Activated naive CD4-positive, alpha-beta T cell treated with anti-CD3 and anti-CD28 coated beads for 36 hours (primary cell): ENCODE measurements around the gene PHYH. TPM values are rescaled to one million over a fixed set of nuclear protein-coding genes. Genes with fewer than 3 reads are reported as not detected.

ENCODE experiments used
- CTCF ChIA-PET: fragments of 350-600 bp; sonication (Branson Sonifier 250); formaldehyde crosslinking; loops from one replicate; lab custom pipeline; 2021; ENCODE audit warnings: antibody characterized with exemption; lab: Charles Lee
- DNase-seq: peaks from one replicate; pipeline ENCODE4 v3.0.0-alpha.2; 2020
- H3K27ac Mint-ChIP-seq: one replicate; pipeline ENCODE4 v1.8.0; 2021; ENCODE audit warnings: mild to moderate bottlenecking, mixed read lengths
- H3K27me3 Mint-ChIP-seq: one replicate; pipeline ENCODE4 v1.8.0; 2021; ENCODE audit warnings: low read depth, mixed read lengths
- H3K36me3 Mint-ChIP-seq: one replicate; pipeline ENCODE4 v1.8.0; 2021; ENCODE audit warnings: low read depth, mixed read lengths
- H3K4me1 Mint-ChIP-seq: one replicate; pipeline ENCODE4 v1.8.0; 2021; ENCODE audit warnings: low read depth, mixed read lengths
- H3K4me3 Mint-ChIP-seq: one replicate; pipeline ENCODE4 v1.8.0; 2021; ENCODE audit warnings: mild to moderate bottlenecking, moderate library complexity, mixed read lengths
- H3K9me3 Mint-ChIP-seq: one replicate; pipeline ENCODE4 v1.8.0; 2021; ENCODE audit warnings: mixed read lengths
- intact Hi-C: fragments of 100-400 bp; cut with micrococcal nuclease; formaldehyde crosslinking; loops from one replicate; pipeline ENCODE4 v1.15.1; 2023
- total RNA-seq, 2 experiments: library from RNA; stranded (reverse); gene quantifications; one replicate each; pipeline ENCODE4 v1.2.3, GENCODE V29; 2021

Gene PHYH
- total RNA-seq, 2 experiments from 2014 or later = 13.3 to 14.2 TPM

- H3K9me3 Mint-ChIP-seq = no peaks in the 10 kb centered on the region
- no peak overlapping the region for H3K4me3 Mint-ChIP-seq
- no peaks in the 10 kb centered on the region for H3K4me1 Mint-ChIP-seq
- no peaks in the 10 kb centered on the region for H3K27me3 Mint-ChIP-seq
- DNase-seq = no peak
- CTCF ChIA-PET = no interaction called here
- no peak overlapping the region for H3K27ac Mint-ChIP-seq
- H3K36me3 Mint-ChIP-seq = no peaks in the 10 kb centered on the region
- intact Hi-C loops = no loop called here
These were observed 68.1 kb downstream of the PHYH start for GRCh38 chr10:13231808-13232207.

- intact Hi-C loops = no loop called here
- H3K9me3 Mint-ChIP-seq = no peaks in the 10 kb centered on the region
- no peaks in the 10 kb centered on the region for H3K36me3 Mint-ChIP-seq
- DNase-seq = no peak
- CTCF ChIA-PET = no interaction called here
- H3K4me3 Mint-ChIP-seq = no peak overlapping the region
- H3K27me3 Mint-ChIP-seq = no peaks in the 10 kb centered on the region
- no peak overlapping the region for H3K27ac Mint-ChIP-seq
- no peaks in the 10 kb centered on the region for H3K4me1 Mint-ChIP-seq
These were observed 68.7 kb downstream of the PHYH start for GRCh38 chr10:13231190-13231589.

Other genes starting within 250 kb of the PHYH start
- gene OPTN, start 199.9 kb downstream of the PHYH start, total RNA-seq = 10 to 100 TPM; 39.7 to 43.8 TPM
- 10 to 100 TPM; 76.9 to 81.1 TPM for gene MCM10, start 138.5 kb downstream of the PHYH start, total RNA-seq
- not detected for gene UCMA, start 65.7 kb downstream of the PHYH start, total RNA-seq
- 10 to 100 TPM; 75.6 to 79.6 TPM for gene SEPHS1, start 48.2 kb upstream of the PHYH start, total RNA-seq
- not detected for gene BEND7, start 228.9 kb upstream of the PHYH start, total RNA-seq